Panc1 (cell line): ENCODE results near the gene CFAP77.

ENCODE experiments used
- POLR2AphosphoS5 ChIP-seq: IDR thresholded peaks from 2 replicates; pipeline ENCODE4 v1.6.1; 2012; ENCODE audit warnings: mild to moderate bottlenecking, low read depth, low read length, moderate library complexity
- SIN3A ChIP-seq: IDR thresholded peaks from 2 replicates; pipeline ENCODE4 v1.6.1; 2012; ENCODE audit warnings: low read depth, mild to moderate bottlenecking, low read length, moderate library complexity, borderline replicate concordance; ENCODE audit not compliant: insufficient read depth
- TF ChIP-seq, protein P1 (sequence below): fragments of 450-650 bp; IDR thresholded peaks from 2 replicates; pipeline ENCODE4 v1.5.1; 2017; ENCODE audit warnings: mild to moderate bottlenecking
- TF ChIP-seq, protein P2 (sequence below), 2 experiments: IDR thresholded peaks; 2 replicates each; pipeline ENCODE4 v1.6.1; 2011 to 2012; ENCODE audit warnings: low read depth in 2 of 2, control low read depth in 1 of 2, low read length in 1 of 2, mild to moderate bottlenecking in 1 of 2, moderate library complexity in 1 of 2; ENCODE audit not compliant: insufficient read depth in 1 of 2

DNA sequence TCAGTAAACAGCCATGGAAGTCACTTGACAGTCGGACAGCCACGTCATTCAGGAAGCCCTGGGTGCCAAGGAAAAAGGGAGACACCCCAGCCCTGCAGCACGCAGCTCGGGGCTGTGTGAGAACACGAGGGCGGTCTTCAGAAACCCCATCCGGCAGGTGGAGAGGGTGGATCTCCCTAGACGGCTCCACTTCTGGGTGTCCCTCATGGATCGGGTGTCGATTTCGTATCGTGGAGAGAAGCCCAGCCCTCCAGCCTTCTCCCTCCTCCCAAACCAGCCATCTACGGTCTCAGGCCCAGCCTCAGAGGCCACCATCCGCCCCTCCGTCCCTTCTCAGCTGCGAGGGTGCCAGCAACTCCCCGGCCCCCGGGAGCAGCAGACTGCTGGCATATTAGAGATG, 106.9 kb downstream of the CFAP77 start:
- TF ChIP-seq, protein P1, sequence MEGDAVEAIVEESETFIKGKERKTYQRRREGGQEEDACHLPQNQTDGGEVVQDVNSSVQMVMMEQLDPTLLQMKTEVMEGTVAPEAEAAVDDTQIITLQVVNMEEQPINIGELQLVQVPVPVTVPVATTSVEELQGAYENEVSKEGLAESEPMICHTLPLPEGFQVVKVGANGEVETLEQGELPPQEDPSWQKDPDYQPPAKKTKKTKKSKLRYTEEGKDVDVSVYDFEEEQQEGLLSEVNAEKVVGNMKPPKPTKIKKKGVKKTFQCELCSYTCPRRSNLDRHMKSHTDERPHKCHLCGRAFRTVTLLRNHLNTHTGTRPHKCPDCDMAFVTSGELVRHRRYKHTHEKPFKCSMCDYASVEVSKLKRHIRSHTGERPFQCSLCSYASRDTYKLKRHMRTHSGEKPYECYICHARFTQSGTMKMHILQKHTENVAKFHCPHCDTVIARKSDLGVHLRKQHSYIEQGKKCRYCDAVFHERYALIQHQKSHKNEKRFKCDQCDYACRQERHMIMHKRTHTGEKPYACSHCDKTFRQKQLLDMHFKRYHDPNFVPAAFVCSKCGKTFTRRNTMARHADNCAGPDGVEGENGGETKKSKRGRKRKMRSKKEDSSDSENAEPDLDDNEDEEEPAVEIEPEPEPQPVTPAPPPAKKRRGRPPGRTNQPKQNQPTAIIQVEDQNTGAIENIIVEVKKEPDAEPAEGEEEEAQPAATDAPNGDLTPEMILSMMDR: no peak
- TF ChIP-seq, protein P2, sequence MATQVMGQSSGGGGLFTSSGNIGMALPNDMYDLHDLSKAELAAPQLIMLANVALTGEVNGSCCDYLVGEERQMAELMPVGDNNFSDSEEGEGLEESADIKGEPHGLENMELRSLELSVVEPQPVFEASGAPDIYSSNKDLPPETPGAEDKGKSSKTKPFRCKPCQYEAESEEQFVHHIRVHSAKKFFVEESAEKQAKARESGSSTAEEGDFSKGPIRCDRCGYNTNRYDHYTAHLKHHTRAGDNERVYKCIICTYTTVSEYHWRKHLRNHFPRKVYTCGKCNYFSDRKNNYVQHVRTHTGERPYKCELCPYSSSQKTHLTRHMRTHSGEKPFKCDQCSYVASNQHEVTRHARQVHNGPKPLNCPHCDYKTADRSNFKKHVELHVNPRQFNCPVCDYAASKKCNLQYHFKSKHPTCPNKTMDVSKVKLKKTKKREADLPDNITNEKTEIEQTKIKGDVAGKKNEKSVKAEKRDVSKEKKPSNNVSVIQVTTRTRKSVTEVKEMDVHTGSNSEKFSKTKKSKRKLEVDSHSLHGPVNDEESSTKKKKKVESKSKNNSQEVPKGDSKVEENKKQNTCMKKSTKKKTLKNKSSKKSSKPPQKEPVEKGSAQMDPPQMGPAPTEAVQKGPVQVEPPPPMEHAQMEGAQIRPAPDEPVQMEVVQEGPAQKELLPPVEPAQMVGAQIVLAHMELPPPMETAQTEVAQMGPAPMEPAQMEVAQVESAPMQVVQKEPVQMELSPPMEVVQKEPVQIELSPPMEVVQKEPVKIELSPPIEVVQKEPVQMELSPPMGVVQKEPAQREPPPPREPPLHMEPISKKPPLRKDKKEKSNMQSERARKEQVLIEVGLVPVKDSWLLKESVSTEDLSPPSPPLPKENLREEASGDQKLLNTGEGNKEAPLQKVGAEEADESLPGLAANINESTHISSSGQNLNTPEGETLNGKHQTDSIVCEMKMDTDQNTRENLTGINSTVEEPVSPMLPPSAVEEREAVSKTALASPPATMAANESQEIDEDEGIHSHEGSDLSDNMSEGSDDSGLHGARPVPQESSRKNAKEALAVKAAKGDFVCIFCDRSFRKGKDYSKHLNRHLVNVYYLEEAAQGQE (IDR thresholded peaks at IDR 0.05; ENCODE audit: insufficient read depth in 1 of 2, low read depth in 2 of 2, low read length in 1 of 2): no peak
- TF ChIP-seq POLR2AphosphoS5 (no peak), SIN3A (no peak)
